Suppressor macrophage (primary cell): ENCODE results near the gene AGXT.

Experiments
- DNase-seq, 4 experiments: peaks; one replicate each; pipeline ENCODE4 v3.0.0-alpha.2; 2020 to 2022
- total RNA-seq, 17 experiments: gene quantifications; one replicate each; lab custom pipeline; 2026; ENCODE audit warnings: mixed read lengths in 6 of 17, inconsistent platforms in 3 of 17; lab: John Stamatoyannopoulos, UW

The AGXT gene
- total RNA-seq = 0 to 3.1 (median 0) reads per million in 17 experiments

- peak in 3 of 4 experiments; percentile 8 to 35 (median 11) for DNase-seq
Measured at GRCh38 chr2:240868286-240869108, at the start of gene AGXT. TSS of gene AGXT (plus strand) at chr2:240868824. CDS start at chr2:240868866, 42 bp downstream.

DNA sequence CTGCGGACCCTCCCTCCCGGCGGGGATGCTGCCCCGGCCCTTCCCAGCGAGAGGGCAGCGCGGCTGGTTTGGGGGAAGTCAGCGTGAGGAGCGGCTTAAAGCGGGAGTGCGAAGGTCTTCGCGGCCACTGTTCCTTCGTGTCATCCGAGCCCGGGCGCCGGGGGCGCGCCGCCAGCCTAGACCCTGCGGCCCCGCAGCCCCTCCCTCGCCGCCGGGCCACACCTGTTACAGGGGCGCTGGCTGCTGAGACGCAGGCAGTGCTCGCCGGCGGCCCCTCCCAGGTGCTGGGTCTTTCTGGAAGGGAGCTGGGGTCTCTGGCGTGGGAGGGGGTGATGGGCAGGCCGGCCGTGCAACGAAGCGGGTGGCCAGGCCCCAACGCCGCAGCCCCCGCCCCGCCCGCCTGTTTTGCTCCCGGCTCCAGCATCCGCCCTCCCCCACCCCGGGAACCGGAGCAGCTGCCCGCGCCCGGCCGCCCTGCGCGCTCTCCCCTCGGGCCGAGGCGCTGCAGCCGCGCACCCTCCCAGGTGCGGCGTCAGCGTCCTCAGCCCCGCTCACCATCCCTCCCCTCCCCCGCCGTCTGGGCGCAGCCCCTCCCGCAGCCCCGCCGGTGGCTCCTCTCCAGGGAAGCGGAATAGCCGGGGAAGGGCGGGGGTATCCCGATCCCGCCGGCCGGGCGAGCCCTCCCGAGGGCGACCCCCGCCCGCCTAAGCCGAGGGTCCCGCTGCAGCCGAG lies 49.3 kb upstream of the AGXT start:
- no peak for DNase-seq

DNA sequence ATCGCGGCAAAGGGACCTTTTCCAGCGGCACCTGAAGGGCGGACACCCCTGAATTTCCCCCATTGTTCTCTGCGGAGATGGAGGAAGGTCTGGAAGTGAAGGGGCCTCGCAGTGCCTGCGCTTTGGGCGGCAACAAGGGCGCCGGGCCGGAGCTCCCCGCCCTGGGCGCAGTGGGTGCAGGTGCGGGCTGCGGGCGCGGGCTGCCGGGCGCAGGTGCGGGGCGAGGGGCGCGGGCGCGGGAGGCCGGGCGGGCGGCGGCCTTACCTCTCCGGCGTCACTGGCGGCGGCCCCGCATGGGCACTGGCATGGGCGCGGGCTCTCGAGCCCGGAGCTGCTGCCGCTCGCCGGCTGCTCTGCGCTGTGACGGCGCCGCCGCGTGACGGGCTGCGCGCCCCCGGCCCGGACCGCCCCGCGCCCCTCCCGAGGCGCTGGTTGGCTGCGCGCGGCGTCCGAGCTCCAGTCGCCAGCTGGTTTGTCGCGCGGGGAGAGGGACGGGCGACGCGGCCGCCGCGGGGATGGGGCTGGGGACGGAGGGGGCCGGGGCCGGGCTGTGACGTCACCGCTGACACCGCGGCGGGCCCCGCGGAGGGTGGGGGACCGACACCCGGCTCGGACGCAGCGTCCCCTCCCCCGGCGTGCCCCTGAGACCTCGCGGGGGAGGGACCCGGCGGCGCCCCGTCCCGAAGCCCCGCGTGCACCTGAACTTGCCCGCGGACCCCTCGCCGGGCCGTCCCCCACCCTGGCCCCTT lies 48.6 kb upstream of the AGXT start, which contains the start of gene KIF1A:
Gene KIF1A (minus strand): TSS at position 362 of the 749 bp plus-strand sequence. CDS start 22,467 bp downstream, outside the sequence.
- no peak for DNase-seq

GRCh38 chr2:240820607-240821428 lies 47.8 kb upstream of the AGXT start:
- DNase-seq = no peak

DNA sequence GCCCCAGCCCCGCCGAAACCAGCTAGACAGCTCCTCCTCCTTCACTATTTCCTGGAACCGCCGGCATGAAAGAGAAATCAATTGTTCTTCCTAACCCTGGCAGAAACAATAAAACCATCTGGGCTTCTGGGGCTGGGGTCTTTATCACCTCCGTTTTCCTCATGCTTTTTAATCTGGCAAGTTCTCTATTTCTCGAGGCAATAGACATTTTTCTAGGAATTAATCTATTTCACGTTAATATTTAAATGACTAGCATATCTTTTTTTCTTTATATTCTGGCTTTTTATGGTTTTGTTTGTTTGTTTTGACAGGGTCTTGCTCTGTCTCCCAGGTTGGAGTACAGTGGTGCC lies 47.2 kb upstream of the AGXT start:
- no peak for DNase-seq

- no peak for DNase-seq
Measured at GRCh38 chr2:240822280-240822847, 46.3 kb upstream of the AGXT start.

GRCh38 chr2:240823449-240824336 lies 44.9 kb upstream of the AGXT start:
- DNase-seq = no peak

- DNase-seq = no peak
Measured at GRCh38 chr2:240825476-240825875, 43.1 kb upstream of the AGXT start.

DNA sequence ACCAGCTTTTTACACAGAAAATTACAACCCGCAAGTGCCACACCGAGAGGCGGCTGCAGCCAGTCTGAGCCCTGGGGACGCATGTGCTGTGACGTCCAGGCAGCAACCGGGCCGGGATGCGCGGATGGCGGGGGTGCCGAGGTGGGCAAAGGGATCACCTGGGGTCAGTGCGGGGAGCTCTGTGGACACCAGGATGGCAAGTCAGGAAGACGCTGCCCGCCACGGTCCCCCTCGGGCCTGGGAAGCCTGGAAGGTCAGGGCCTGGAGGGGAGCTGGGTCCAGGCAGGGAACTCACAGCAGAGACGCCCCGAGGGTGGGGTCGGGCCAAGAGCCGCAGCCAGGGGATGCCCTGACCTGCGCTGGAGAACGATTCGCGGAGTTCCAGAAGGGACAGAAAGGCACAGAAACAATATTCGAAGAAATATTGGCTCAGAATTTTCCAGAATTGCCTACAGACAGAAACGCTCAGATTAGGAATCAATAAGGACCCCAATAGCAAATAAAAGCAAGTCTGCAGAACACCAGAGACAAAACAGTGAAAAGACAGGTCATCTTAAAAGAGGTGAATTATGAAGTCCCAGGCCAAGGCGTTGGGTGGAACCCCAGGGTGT lies 36.9 kb upstream of the AGXT start:
- DNase-seq = no peak

DNA sequence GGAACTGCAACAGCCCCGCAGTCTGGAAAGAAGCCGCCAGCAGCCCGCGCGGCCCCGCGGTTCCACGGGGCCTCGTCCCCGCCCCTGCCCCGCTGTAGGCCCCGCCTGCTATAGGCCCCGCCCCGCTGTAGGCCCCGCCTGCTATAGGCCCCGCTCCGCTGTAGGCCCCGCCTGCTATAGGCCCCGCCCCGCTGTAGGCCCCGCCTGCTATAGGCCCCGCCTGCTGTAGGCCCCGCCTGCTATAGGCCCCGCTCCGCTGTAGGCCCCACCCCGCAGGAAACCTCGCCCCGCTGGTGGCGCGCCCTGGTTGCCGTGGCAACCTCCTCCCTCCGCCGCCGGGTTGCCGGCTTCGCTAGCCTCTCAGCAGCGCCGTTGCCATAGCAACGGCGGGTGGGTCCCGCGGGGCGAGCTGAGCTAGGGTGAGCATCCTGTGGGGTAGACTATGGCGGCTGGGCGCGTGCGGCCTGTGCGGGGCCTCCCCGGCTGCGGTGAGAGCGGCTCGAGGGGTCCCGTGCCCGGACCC lies 36.4 kb upstream of the AGXT start:
- DNase-seq = peak; percentile 84 to 93 (median 90)

DNA sequence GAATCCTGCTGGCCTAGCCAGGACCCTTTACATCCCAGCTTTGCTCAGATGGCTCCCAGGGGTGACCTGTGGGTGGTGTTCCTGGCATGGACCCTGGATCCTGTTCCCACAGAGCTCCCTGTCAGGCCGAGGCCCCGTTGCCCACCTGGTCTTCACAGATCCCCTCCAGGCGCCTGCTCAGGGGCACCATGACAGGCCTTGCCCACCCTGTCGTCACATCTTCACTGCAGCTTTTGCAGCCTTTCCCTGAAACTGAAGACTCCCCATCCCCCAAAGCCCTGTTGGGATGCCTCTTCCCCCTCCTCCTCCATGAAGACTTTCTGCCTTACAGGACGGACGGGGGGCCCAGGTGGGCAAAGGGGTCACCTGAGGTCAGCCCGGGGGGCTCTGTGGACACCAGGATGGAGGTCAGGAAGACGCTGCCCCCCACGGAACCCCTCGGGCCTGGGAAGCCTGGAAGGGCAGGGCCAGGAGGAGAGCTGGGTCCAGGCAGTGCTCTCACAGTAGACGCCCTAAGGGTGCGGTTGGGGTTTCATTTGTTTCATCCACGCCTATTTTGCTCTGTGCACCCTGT lies 35.6 kb upstream of the AGXT start:
- no peak for DNase-seq

- DNase-seq = no peak
Measured at GRCh38 chr2:240833724-240834285, 34.8 kb upstream of the AGXT start.

DNA sequence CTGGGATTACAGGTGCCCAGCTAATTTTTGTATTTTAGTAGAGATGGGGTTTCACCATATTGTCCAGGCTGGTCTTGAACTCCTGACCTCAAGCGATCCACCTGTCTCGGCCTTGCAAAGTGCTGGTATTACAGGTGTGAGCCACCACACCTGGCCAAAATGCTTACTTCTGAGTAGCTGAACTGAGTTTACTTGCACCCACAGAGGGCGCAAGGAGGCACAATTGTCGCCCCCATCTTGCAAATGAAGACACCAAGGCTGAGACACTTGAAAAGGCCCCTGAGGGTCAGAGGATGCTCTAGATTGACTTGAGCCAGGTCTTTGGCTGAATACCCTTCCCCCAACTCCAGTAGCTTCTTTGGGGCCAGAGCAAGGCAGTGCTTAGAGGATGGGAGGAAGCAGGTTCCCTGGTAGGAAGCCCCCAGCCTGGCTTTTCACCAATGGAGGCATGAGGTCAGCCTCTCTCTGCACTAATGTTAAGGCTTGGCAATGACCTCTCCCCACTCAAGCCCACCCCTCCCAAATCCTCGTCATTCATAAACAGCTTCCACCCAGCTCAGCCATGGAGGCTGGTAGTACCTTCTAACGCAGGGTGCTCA lies 34.1 kb upstream of the AGXT start:
- no peak for DNase-seq

GRCh38 chr2:240835528-240835927 lies 33.1 kb upstream of the AGXT start:
- DNase-seq = no peak

DNA sequence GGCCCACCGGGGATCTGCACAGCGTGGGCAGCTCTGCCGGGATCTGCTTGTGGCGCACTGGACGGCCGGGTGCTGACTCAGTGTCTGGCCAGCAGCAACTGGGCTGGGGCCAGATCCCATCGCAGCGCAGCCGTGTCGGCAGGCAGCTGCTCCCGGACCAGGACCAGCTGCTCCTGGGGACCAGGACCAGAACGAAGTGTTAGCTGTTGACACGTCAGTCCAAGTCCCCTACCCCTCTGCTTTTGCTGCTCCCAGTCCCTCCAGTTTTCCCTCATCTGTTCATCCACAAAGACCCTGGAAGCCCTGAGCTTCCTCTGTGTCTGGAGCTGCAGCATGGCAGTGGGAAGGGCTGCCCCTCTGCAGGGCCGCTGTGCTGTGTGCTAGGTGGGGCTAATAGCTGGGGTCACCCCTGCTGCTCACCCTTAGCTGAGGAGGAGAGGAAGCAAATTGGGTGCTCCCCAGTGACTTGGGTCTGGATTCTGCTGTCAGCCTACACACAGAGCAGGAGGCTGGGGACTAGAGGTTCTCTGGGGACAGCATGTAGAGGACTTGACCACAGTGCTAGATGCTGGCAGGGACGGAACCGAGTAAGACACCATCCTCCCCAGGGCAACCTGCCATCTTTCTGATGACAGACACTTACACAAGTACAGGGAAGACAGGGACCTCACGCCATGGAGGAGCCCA lies 31.7 kb upstream of the AGXT start:
- no peak for DNase-seq

GRCh38 chr2:240837621-240838020 lies 31.0 kb upstream of the AGXT start:
- no peak for DNase-seq

- no peak for DNase-seq
Measured at GRCh38 chr2:240839152-240840143, 29.2 kb upstream of the AGXT start.
